ENCODE data around the gene MYCL.

DNA sequence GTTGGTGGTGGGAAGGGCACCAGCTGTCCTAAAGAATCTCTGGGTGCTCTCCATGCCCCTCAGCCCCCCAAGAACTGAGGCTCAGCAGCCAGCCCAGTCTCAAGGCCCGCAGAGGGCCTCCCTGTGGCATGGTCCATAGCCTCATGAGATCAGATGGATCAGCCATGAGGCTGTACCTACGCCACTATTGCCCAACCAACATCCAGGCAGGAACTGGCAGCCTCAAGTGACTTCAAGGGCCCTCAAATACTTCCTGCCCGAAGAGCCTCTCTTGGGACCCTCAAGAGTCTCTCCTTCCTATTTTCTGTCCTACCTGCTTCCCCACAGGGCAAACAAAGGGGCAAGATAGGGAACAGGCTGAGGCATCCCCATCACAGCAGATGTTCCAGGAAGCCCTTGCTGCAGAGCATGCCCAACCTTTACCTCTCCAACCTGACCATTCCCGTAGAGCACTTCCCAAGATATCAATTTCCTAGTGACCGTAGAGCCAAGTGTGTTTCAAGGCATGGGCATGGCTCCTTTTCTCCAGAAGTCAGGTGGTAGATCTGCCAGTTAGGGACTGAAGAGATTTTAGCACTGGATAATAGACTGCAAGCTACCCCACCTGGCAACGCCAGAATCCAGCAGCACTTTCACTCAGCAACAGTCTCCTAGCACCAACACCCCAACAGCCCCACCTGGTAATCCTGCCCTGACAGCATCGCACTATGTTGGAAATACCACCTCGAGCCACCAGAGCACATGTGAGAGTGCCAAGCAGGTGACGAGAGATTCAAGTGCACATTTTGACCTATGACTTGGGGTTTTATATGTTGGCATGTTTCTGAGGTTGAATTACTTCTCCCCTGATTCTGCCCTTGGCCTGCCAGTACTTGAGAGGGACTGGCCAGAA, 39.5 kb upstream of the MYCL start:
- TF ChIP-seq JUNB (IDR thresholded peaks at IDR 0.05) (no peak), FOSL2 (IDR thresholded peaks at IDR 0.05) (no peak), FOSL2 (CRISPR knock-in tag; IDR thresholded peaks at IDR 0.05) (no peak), EP300 (IDR thresholded peaks at IDR 0.05) (no peak), POLR2AphosphoS2 (conservative IDR thresholded peaks at IDR 0.05; ENCODE audit: low read length) (no peak)

Data from A549 (cell line).